ACC112 (cell line): ENCODE data around the gene DEXI.
"Not testable (repeated sequence)": the region's sequence is repeated elsewhere in the genome, so short reads cannot be mapped to it uniquely, and the experiment has no call there.

Experiments used
- H2AFZ ChIP-seq: fragments of 200-600 bp; sonication (generic); one replicate; pipeline ENCODE4 v1.6.0; 2017; ENCODE audit warnings: antibody characterized with exemption, low read length; ENCODE audit not compliant: unreplicated experiment
- H3K27ac ChIP-seq: fragments of 200-600 bp; sonication (generic); 2 replicates; pipeline ENCODE4 v1.5.1; 2014; ENCODE audit warnings: low read depth, mild to moderate bottlenecking, antibody characterized with exemption, low read length, moderate library complexity
- H3K27me3 ChIP-seq: fragments of 200-600 bp; sonication (generic); 2 replicates; pipeline ENCODE4 v1.6.1; 2014; ENCODE audit warnings: mild to moderate bottlenecking, antibody characterized with exemption, low read length, moderate library complexity, mixed read lengths; ENCODE audit not compliant: insufficient read depth
- H3K36me3 ChIP-seq: fragments of 200-600 bp; sonication (generic); 2 replicates; pipeline ENCODE4 v1.6.1; 2016; ENCODE audit warnings: mild to moderate bottlenecking, antibody characterized with exemption, low read length, moderate library complexity, mixed read lengths; ENCODE audit not compliant: insufficient read depth
- H3K4me1 ChIP-seq: fragments of 200-600 bp; sonication (generic); one replicate; pipeline ENCODE4 v1.6.1; 2016; ENCODE audit warnings: low read length, mixed read lengths; ENCODE audit not compliant: insufficient read depth, unreplicated experiment, control insufficient read depth
- H3K4me3 ChIP-seq: fragments of 200-600 bp; sonication (generic); 2 replicates; pipeline ENCODE4 v1.5.1; 2014; ENCODE audit warnings: mild to moderate bottlenecking, low read depth, low read length
- H3K79me2 ChIP-seq: fragments of 200-600 bp; sonication (generic); one replicate; pipeline ENCODE4 v1.6.0; 2016; ENCODE audit warnings: low read length; ENCODE audit not compliant: control insufficient read depth, unreplicated experiment, insufficient read depth

Gene DEXI

DNA sequence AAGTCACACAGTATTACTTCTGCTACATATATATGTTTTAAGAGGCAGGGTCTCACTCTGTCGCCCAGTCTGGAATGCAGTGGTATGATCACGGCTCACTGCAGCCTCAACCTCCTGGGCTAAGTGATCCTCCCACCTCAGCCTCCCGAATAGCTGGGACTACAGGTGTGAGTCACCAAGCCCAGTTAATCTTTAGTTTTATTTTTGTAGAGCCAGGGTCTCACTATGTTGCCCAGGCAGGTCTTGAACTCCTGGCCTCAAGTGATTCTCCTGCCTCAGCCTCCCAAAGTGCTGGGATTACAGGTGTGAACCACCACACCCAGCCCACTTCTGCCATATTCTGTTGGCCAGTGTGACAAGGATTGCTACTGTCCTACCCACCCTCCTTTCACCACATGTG is 17.0 kb downstream of the DEXI start:
- not testable (repeated sequence) for H3K79me2 ChIP-seq, H3K27ac ChIP-seq, H3K36me3 ChIP-seq, H3K27me3 ChIP-seq, H3K4me1 ChIP-seq, H2AFZ ChIP-seq, H3K4me3 ChIP-seq

DNA sequence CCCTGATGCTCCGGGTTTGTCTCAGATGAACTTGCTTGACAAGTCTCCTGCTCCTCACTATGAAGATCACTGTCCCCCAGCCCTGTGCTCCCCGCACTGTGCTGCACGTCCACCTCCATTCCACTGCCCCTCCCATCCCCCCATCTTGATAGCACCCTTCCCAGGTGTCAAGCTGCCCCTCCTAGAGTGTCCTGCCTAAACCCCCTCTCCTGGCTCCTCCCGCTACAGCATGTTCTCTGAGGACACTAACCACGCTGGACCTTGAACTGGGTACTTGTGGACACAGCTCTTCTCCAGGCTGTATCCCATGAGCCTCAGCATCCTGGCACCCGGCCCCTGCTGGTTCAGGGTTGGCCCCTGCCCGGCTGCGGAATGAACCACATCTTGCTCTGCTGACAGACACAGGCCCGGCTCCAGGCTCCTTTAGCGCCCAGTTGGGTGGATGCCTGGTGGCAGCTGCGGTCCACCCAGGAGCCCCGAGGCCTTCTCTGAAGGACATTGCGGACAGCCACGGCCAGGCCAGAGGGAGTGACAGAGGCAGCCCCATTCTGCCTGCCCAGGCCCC is 18.5 kb downstream of the DEXI start:
- H3K4me1 ChIP-seq = peaks cover 9% of the 10 kb centered on the region
- no peak overlapping the region for H3K4me3 ChIP-seq
- no peaks in the 10 kb centered on the region for H3K79me2 ChIP-seq
- no peaks in the 10 kb centered on the region for H3K36me3 ChIP-seq
- no peak overlapping the region for H2AFZ ChIP-seq
- H3K27ac ChIP-seq = no peak overlapping the region
- H3K27me3 ChIP-seq = no peaks in the 10 kb centered on the region

DNA sequence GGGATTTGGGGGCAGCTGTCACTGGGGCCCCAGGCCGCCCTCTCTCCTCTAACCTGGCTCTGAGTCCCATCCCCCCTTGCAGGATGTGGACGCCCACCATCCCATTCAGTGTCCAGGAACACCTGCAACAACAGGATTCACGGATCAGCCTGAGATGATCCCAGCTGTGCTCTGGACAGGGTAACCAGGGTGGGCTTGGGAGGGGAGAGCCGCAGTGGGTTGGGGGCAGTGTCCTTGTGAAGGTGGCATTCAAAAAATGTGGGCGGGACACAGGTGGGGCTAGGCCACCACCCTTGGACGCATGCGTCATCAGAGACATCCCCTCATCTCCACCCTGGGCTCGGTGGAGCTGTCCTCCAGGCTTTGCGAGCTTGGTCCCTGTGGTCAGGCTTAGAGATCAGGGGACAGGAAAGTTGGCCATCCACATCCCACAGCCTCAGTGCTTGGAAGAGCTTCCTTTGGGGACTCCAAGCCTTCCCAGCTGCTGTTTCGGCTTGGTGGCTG is 19.1 kb downstream of the DEXI start:
- Histone ChIP-seq H3K27ac (no peak overlapping the region), H2AFZ (no peak overlapping the region), H3K79me2 (no peaks in the 10 kb centered on the region), H3K4me3 (no peak overlapping the region), H3K36me3 (no peaks in the 10 kb centered on the region), H3K27me3 (no peaks in the 10 kb centered on the region), H3K4me1 (peaks cover 13% of the 10 kb centered on the region)

DNA sequence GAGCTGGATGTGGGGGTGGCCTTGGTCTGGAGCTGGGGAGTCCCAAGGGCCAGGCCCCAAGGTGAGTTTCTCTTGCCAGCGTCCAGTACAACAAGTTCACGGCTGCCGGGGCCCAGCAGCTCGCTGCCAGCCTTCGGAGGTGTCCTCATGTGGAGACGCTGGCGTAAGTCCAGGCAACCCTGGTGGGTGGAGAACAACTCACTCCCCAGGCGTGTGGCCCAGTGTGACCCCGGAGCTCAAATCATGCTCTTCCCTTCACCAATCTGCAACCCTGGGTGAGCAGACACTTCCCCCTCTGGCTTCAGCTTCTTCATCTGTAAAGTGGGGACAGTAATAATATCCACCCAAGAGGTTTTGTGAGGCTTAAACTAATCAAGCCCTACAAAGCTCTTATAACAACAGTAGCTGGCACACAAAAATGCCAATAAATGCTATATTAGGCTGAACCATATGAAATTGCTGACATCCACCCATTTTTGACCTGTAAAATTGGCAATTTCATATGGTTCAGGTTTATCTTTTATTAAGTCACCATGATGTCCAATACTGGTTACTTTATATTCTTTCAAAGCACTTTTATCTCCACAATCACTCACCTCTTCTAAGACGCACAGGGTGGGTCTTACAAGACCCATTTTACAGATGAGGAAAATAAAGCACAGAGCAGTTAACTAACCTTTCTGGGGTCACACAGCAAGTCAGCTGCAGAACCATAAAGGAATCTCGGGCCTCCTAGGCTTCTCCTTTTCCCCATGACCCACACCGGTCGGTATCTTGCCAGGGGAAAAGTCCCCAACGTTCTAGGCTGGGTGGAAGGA is 19.7 kb downstream of the DEXI start:
- Histone ChIP-seq H3K4me3 (no peak overlapping the region), H3K27me3 (no peaks in the 10 kb centered on the region), H3K27ac (peak overlapping the region; percentile 37; the same call in 1 of the 2 replicates), H2AFZ (no peak overlapping the region), H3K79me2 (no peaks in the 10 kb centered on the region), H3K36me3 (no peaks in the 10 kb centered on the region), H3K4me1 (peaks cover 13% of the 10 kb centered on the region)

DNA sequence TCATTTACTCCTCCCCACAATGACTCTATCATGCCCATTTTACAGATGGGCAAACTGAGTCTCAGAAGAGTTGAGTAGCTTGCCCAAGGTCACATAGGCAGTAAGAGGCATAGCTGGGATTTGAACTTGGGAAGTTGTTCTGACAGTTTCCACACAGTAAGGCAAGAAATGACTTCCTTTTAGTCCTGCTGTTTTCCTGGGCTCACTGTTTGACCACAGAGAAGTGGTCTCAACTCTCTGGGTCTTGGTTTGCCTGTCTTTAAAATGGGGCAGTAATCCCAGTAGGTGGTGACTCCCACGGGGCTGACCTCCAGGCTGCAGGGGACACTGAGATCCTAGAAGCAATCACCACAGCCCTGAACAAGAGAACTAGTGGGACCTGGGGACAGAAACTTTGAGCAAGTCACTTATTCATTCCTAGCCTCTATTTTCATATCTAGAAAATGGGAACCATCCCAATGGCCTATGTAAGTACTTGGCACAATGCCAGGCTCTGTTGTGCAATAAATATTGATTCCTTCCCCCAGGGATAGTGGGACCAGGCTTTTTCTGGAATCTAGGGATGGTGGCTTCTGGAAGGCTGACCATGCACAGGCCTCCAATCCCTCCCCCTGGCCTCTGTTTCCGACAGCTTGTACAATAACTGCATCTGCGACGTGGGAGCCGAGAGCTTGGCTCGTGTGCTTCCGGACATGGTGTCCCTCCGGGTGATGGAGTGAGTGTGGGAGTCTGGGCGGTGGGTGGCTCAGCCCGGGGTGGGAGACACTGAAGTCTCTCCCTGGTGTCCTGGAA is 20.5 kb downstream of the DEXI start:
- H3K4me1 ChIP-seq = peaks cover 13% of the 10 kb centered on the region
- peak overlapping the region; percentile 37; the same call in 1 of the 2 replicates for H3K27ac ChIP-seq
- H3K27me3 ChIP-seq = no peaks in the 10 kb centered on the region
- H3K36me3 ChIP-seq = no peaks in the 10 kb centered on the region
- no peak overlapping the region for H3K4me3 ChIP-seq
- no peak overlapping the region for H2AFZ ChIP-seq
- no peaks in the 10 kb centered on the region for H3K79me2 ChIP-seq

DNA sequence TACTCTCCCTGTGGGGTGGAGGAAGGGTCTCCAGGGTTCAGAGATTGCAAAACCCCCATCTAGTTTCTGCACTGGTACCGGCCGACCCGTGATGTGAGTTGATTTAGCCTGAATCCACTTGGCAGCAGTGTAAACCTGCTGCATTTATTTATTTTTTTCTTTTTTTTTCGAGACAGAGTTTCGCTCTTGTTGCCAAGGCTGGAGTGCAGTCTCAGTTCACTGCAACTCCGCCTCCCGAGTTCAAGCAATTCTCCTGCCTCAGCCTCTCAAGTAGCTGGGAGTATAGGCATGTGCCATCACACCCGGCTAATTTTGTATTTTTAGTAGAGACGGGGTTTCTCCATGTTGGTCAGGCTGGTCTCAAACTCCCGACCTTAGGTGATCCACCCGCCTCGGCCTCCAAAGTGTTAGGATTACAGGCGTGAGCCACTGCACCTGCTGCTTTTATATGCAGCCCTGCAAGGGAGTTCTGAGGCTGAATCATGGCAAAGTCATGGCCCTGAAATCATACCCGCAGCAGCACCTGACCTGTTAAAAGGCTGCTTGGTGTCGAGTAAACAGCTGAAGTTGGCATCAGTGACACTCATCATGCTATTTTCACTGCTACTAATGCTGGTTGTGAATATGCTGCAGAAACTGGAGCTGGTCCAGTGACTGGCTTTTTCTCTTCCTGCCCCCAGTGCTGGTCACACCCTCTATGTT is 21.4 kb downstream of the DEXI start:
- Histone ChIP-seq H3K36me3 (no peaks in the 10 kb centered on the region), H3K4me3 (no peak overlapping the region), H2AFZ (no peak overlapping the region), H3K79me2 (no peaks in the 10 kb centered on the region), H3K27me3 (no peaks in the 10 kb centered on the region), H3K4me1 (peaks cover 13% of the 10 kb centered on the region), H3K27ac (no peak overlapping the region)

DNA sequence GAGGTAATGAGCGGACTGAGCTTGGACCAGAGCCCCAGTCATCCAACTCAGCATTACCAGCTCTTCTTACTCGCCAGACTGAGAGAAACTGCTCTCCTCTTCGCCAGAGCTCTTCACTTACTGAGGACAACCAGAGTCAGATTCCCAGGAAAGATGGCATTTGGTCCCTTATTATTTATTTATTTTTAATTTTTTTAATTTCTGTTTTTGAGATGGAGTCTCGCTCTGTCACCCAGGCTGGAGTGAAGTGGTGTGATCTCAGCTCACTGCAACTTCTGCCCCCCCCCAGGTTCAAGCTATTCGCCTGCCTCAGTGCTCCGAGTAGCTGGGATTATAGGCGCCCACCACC is 23.3 kb downstream of the DEXI start:
- H3K4me1 ChIP-seq = peaks cover 13% of the 10 kb centered on the region
- H3K27me3 ChIP-seq = no peaks in the 10 kb centered on the region
- no peaks in the 10 kb centered on the region for H3K36me3 ChIP-seq
- no peak overlapping the region for H3K4me3 ChIP-seq
- no peak overlapping the region for H2AFZ ChIP-seq
- no peak overlapping the region for H3K27ac ChIP-seq
- H3K79me2 ChIP-seq = no peaks in the 10 kb centered on the region

DNA sequence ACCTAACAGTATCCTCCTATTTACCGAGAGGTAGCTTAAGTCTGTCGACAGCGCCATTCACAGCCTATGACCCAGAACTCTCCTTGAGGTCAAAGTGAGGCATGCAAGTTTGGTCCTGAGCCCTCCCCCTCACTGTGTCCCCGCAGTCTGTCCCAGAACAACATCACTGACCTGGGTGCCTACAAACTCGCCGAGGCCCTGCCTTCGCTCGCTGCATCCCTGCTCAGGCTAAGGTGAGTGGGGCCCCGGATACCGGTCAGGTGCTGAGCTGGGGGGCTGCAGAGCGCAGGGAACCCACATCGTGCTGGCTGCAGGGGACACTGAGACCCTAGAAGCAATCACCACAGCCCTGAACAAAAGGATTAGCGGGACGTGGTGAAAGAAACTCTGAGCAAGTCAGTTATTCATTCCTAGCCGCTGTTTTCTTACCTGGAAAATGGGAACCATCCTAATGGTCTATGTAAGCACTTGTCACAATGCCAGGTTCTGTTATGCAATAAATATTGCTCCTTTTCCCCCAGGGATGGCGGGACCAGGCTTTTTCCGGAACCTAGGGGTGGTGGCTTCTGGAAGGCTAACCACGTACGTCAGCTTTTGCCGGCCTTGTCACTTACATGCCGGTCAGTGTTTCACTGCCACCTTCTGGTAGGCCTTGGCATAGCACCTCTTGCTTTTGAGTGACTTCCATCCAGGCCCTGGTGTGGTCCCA is 23.8 kb downstream of the DEXI start:
- Histone ChIP-seq H2AFZ (no peak overlapping the region), H3K79me2 (no peaks in the 10 kb centered on the region), H3K27ac (no peak overlapping the region), H3K4me3 (no peak overlapping the region), H3K4me1 (peaks cover 13% of the 10 kb centered on the region), H3K27me3 (no peaks in the 10 kb centered on the region), H3K36me3 (no peaks in the 10 kb centered on the region)

DNA sequence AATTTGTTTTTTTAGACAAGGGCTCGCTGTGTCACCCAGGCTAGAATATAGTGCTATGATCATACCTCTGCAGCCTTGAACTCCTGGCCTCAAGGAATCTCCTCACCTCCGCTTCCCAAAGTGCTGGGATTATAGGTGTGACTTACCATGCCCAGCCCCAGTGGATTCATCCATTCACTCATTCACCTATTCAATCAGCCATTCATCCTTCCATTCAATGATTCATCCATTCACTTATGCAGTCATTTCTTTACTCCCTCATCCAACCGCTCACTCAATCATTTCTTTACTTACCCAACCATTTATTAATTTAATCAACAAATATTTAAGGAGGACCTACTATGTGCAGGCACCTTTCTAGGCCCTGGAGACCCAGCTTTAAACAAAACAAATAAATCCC is 25.7 kb downstream of the DEXI start:
- H3K27me3 ChIP-seq = no peaks in the 10 kb centered on the region
- H3K36me3 ChIP-seq = no peaks in the 10 kb centered on the region
- no peak overlapping the region for H2AFZ ChIP-seq
- no peak overlapping the region for H3K27ac ChIP-seq
- H3K4me3 ChIP-seq = no peak overlapping the region
- H3K79me2 ChIP-seq = no peaks in the 10 kb centered on the region
- H3K4me1 ChIP-seq = peaks cover 3% of the 10 kb centered on the region

DNA sequence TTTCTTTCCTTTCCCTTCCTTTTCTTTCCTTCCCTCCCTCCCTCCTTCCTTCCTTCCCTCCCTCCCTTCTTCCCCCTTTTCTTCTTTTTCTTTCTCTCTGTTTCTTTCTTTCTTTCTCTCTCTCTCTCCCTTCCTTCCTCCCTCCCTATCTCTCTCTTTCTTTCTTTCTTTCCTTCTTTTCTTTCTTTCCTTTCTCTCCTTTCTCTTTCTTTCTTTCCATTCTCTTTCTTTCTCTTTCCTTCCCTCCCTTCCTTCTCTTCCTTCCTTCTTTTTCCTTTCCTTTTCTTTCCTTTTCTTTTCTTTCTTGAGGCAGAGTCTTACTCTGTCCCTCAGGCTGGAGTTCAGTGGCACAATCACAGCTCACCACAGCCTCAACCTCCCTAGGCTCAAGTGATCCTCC is 31.0 kb downstream of the DEXI start:
- Histone ChIP-seq H2AFZ (no peak overlapping the region), H3K79me2 (no peaks in the 10 kb centered on the region), H3K4me3 (no peak overlapping the region), H3K27ac (no peak overlapping the region), H3K4me1 (no peaks in the 10 kb centered on the region), H3K27me3 (0 out of 2 replicates have a peak, but pooled peaks cover 4% of the 10 kb centered on the region), H3K36me3 (no peaks in the 10 kb centered on the region)
